GM21423 (cell line): ENCODE measurements around the gene CSTPP1.

Experiments
- ATAC-seq: cut with Tn5 transposase; IDR thresholded peaks from one replicate; pipeline ENCODE4 v1.9.1; 2021; ENCODE audit warnings: mild to moderate bottlenecking, moderate library complexity; ENCODE audit not compliant: unreplicated experiment

The CSTPP1 gene

DNA sequence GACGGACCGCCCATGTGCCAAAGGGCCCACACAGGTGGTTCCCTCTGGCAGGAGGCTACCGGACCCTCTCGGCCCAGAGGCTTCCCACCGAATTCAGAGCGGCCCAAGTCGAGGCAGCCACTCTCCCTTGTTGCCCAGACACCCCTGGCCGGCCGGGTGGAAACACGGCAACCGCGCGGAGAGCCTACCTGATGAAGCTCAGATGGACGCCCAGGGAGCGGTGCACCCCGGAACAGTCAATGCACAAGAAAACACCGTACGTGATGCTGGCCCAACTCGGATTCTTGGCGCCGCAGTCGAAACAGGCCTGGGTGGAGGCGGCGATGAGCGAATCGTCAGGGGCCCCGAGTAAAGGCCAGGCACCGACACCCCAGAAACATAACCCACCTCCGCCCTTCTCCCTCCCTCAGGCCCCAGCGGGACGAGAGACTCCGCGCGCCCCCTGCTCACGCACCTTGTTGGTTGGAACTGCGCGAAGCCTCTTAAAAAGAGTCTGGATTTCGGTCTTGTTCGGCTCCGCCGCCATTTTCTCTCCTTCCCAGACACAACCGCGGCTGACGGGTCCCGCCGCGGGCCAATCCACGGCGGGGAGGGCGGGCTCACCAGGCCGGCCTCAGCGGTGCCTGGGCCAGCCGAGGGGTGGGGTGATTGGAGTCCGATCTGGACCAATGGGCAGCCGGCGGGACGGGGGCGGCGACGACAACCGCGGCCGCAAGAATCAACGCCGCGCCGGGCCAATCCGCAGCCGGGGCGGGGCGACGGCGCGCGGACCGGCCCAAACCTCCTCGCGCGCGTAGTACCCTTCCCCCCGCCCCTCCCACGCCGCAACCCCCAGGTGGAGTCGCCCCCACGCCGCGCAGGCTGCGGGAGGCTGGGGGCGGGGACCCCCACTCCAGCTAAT is 240.0 kb downstream of the CSTPP1 start, which contains the start of gene ARFGAP2:
Gene ARFGAP2 (minus strand): TSS at position 552 of the 901 bp plus-strand sequence. CDS start 26 bp downstream, at position 526.
- ATAC-seq: peak; percentile 85

- peak; percentile 41 for ATAC-seq
Measured at GRCh38 chr11:47177229-47177845, 240.8 kb downstream of the CSTPP1 start.

- no peak for ATAC-seq
Measured at GRCh38 chr11:47177846-47178245, 241.3 kb downstream of the CSTPP1 start.

DNA sequence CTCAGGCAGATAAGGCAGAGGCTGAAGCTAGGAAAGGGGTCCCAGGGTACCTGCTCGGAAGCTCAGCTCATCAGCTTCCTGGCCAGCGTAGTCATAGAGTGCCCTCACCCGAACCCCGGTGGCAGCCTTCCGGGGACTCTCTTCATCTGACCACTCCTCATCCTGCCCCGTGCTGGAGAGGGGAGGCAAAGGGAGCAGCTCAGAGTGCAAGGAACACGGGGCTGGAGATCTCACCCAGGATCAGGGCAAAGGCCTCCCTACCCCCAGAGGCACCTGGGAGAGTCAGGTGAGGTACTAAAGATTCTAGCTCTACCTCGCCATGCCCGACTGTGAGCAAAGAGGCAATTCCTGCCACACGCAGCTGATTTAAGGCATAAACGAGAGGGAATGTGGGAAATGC is 241.8 kb downstream of the CSTPP1 start:
- no peak for ATAC-seq

GRCh38 chr11:47178737-47179654 is 242.4 kb downstream of the CSTPP1 start:
- no peak for ATAC-seq

DNA sequence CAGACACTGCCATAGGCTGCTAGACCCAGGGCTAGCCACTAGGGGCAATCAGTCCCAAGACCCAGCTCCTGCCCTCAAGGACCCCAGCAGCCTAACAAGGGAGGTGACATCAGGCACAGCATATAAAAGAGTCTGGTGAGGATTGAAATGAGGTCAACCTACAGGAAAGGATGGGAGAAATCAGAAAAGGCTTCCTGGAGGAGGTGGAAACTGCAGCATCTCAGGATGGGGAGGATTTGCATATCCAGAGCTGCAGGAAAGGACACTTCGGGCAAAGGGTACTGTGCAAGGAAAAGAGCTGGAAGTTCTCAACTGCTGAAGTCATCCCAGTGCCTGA is 243.1 kb downstream of the CSTPP1 start:
- ATAC-seq: no peak

DNA sequence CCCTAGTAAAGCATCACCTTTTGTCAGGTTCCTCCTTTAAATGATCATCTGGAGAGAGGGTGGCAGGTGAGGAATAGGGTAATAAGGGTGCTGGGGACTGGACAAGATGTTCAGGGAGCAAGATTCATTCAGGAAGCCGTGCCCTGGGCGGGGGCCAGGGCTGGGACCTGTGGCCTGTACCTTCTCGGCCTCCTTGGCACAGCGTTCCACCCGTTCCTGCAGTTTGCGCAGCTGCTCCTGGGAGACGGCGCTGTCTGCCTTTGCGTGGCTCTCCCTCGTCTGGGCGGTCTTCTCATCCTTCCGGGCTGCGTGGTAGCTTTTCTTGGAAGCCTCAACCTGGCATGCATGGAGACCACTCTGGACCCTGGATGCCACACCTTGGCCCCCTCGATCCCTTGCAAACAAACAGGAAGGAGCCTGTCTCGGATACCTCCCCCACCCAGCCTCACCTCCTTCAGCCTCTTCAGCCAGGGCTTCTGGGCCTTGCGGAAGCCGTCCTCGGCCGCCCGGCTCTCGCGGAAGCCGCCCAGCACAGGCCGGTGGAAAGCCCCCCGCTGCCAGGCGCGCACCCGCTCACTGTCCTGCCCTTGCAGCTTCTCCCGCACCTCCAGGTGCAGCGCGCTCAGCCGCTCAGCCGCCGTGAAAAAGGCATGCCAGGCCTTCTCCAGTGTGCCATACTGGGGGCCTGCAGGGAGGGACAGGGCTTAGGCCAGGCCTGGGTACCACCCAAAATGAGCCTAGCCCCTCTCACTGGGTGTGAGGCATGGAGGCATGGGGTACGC is 243.6 kb downstream of the CSTPP1 start:
- no peak for ATAC-seq

DNA sequence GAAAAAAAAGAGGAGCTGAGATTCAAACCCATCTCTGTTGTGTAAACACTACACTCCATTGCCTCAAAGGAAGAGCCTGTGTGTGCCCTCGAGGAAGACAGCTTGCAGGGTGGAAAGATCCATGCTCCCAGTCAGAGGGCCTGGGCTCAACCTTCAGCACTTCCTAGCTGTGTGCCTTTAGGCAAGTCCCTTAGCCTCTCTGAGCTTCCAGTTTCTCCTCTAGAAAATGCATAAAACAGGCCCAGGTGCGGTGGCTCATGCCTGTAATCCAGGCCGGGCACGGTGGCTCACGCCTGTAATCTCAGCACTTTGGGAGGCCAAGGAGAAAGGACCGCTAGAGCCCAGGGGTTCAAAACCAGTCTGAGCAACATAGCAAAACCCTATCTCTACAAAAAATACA is 244.7 kb downstream of the CSTPP1 start:
- ATAC-seq: no peak

DNA sequence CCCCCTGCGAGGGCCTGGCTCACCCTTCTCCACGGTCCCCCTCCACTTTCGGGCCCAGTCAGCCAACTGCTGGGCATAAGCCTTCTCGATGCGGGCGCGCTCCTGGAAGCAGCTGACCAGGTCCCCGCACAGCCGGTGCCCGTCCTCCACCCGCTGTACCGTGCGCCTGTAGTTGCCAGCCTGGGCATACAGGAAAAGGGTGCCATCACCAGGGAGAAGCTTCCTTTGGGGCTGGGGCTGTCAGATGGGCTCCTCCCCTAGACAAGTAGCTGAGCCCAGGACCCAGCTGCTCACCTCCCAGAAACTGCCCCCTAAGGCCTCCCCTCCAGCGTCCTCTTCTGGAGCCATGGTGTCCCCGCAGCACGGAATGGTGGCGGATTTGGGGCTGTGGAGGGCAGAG is 245.8 kb downstream of the CSTPP1 start:
- no peak for ATAC-seq

- no peak for ATAC-seq
Measured at GRCh38 chr11:47183031-47183856, 246.7 kb downstream of the CSTPP1 start.

DNA sequence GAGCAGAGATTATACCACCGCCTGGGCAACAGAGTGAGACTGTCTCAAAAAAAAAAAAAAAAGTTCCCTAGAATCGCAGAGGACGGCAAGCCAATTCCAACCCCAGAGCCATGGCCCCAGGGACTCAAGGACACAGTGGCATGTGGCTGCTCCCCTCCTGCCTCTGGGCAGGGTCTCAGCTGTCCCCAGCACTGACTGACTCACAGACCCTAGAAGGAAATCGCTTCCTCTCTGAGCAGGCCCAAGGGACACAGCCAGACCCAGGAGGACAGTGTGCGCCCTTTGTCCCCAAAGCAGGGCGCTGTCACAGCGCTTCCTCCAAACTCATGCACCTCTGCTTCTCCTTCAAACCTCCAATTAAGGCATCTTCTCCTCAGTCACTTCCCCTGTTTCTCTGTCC is 247.4 kb downstream of the CSTPP1 start:
- no peak for ATAC-seq

GRCh38 chr11:47184711-47185304 is 248.2 kb downstream of the CSTPP1 start:
- ATAC-seq: no peak

GRCh38 chr11:47185305-47186075 is 248.9 kb downstream of the CSTPP1 start:
- peak; percentile 7 for ATAC-seq

GRCh38 chr11:47186076-47186699 is 249.6 kb downstream of the CSTPP1 start, which contains the start of gene PACSIN3:
Gene PACSIN3 (minus strand): TSS chr11:47186434. CDS start chr11:47182727, 3,707 bp downstream.
- ATAC-seq: peak; percentile 44

- ATAC-seq: peak; percentile 20
Measured at GRCh38 chr11:47186700-47187695, 250.4 kb downstream of the CSTPP1 start.

DNA sequence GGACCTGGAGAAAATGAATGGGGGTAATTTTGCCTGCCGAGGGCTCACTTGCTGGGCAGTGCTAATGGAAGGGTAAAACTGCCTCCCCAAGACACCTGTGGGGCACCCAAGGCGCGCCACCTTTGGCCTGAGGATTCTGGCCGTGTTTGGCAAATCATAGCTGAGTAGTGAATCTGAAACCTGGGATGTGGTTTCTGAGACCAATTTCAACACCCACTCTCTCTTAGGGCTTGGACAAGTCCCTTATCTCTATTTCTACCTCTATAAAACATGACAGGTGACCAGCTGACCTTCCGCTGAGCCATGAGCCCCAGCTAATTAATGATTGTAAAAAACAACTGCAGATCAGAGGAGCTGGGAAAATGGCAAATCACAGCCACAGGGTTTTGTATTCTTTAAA is 251.2 kb downstream of the CSTPP1 start:
- no peak for ATAC-seq

GRCh38 chr11:47188259-47188658 is 251.7 kb downstream of the CSTPP1 start:
- no peak for ATAC-seq
